ENCODE measurements around the gene SPN. TPM values are rescaled to one million over a fixed set of nuclear protein-coding genes. Genes with fewer than 3 reads are reported as not detected.

SPN gene
- total RNA-seq, 1 experiment from 2014 or later = not detected

GRCh38 chr16:29680180-29680598 lies 17.1 kb downstream of the SPN start:
- peaks cover 14% of the 10 kb centered on the region for H3K4me1 Mint-ChIP-seq (ENCODE audit: low read depth, unreplicated experiment)
- peak overlapping the region; percentile 55 for H3K4me3 ChIP-seq (ENCODE audit: low read depth, low read length)
- ChIA-PET CTCF (interaction anchor here (0.5 kb wide), 1 partner anchor 10 kb away, joined by 3 read pairs; no protein-coding TSS in a partner anchor), POLR2A (interaction anchor here (0.6 to 1.2 kb wide), 7 partner anchors 18 to 294 kb away, joined by 3 to 12 read pairs (median 5); partner anchors contain the start of genes KIF22 and TAOK2)
- BruUV-seq (replicated peaks) = no TSS peak
- peaks cover 48% of the 10 kb centered on the region for H3K36me3 Mint-ChIP-seq (ENCODE audit: insufficient read depth, unreplicated experiment)
- peaks cover 1% of the 10 kb centered on the region for H3K36me3 ChIP-seq (ENCODE audit: control insufficient read depth, insufficient read depth, low read length)
- H3K27ac Mint-ChIP-seq (ENCODE audit: unreplicated experiment) = peak overlapping the region; percentile 96
- no peaks in the 10 kb centered on the region for H3K27me3 Mint-ChIP-seq (ENCODE audit: insufficient read depth, unreplicated experiment)
- peaks cover 9% of the 10 kb centered on the region for H3K4me1 ChIP-seq
- peak; percentile 79 to 85 for DNase-seq
- intact Hi-C loops (cut with micrococcal nuclease; ENCODE audit: unreplicated experiment) = no loop called here
- no peaks in the 10 kb centered on the region for H3K27me3 ChIP-seq (replicated peaks; ENCODE audit: control insufficient read depth, insufficient read depth, low read length)
- TF ChIP-seq CTCF (IDR thresholded peaks at IDR 0.05; ENCODE audit: insufficient read depth in 1 of 2, low read depth in 1 of 2, low read length in 1 of 2, severe bottlenecking in 1 of 2, unreplicated experiment in 1 of 2) = no peak
- H3K9me3 ChIP-seq = no peaks in the 10 kb centered on the region
- H3K9me3 Mint-ChIP-seq (ENCODE audit: unreplicated experiment) = no peaks in the 10 kb centered on the region
- peak overlapping the region; percentile 96 for H3K4me3 Mint-ChIP-seq (ENCODE audit: unreplicated experiment)

- Histone ChIP-seq H3K9me3 (no peaks in the 10 kb centered on the region), H3K27me3 (replicated peaks; ENCODE audit: control insufficient read depth, insufficient read depth, low read length) (no peaks in the 10 kb centered on the region), H3K4me1 (peaks cover 25% of the 10 kb centered on the region), H3K4me3 (ENCODE audit: low read depth, low read length) (no peak overlapping the region), H3K36me3 (ENCODE audit: control insufficient read depth, insufficient read depth, low read length) (peaks cover 5% of the 10 kb centered on the region)
- DNase-seq = no peak
- H3K27ac Mint-ChIP-seq (ENCODE audit: unreplicated experiment) = no peak overlapping the region
- CTCF ChIA-PET = no interaction called here
- no peaks in the 10 kb centered on the region for H3K9me3 Mint-ChIP-seq (ENCODE audit: unreplicated experiment)
- BruUV-seq (replicated peaks) = no TSS peak
- peaks cover 80% of the 10 kb centered on the region for H3K36me3 Mint-ChIP-seq (ENCODE audit: insufficient read depth, unreplicated experiment)
- POLR2A ChIA-PET = no interaction called here
- intact Hi-C loops (cut with micrococcal nuclease; ENCODE audit: unreplicated experiment) = no loop called here
- no peak overlapping the region for H3K4me3 Mint-ChIP-seq (ENCODE audit: unreplicated experiment)
- H3K27me3 Mint-ChIP-seq (ENCODE audit: insufficient read depth, unreplicated experiment) = no peaks in the 10 kb centered on the region
- no peak for TF ChIP-seq CTCF (IDR thresholded peaks at IDR 0.05; ENCODE audit: insufficient read depth in 1 of 2, low read depth in 1 of 2, low read length in 1 of 2, severe bottlenecking in 1 of 2, unreplicated experiment in 1 of 2)
- H3K4me1 Mint-ChIP-seq (ENCODE audit: low read depth, unreplicated experiment) = peaks cover 30% of the 10 kb centered on the region
Measured at GRCh38 chr16:29683543-29684090, 20.6 kb downstream of the SPN start.

GRCh38 chr16:29684679-29685078 lies 21.6 kb downstream of the SPN start:
- Histone ChIP-seq H3K4me1 (peaks cover 35% of the 10 kb centered on the region), H3K4me3 (ENCODE audit: low read depth, low read length) (no peak overlapping the region), H3K9me3 (no peaks in the 10 kb centered on the region), H3K36me3 (ENCODE audit: control insufficient read depth, insufficient read depth, low read length) (peaks cover 5% of the 10 kb centered on the region), H3K27me3 (replicated peaks; ENCODE audit: control insufficient read depth, insufficient read depth, low read length) (no peaks in the 10 kb centered on the region)
- BruUV-seq (replicated peaks) = no TSS peak
- H3K27me3 Mint-ChIP-seq (ENCODE audit: insufficient read depth, unreplicated experiment) = no peaks in the 10 kb centered on the region
- H3K4me3 Mint-ChIP-seq (ENCODE audit: unreplicated experiment) = no peak overlapping the region
- no peak for DNase-seq
- intact Hi-C loops (cut with micrococcal nuclease; ENCODE audit: unreplicated experiment) = no loop called here
- H3K27ac Mint-ChIP-seq (ENCODE audit: unreplicated experiment) = no peak overlapping the region
- ChIA-PET CTCF (no interaction called here), POLR2A (no interaction called here)
- no peak for TF ChIP-seq CTCF (IDR thresholded peaks at IDR 0.05; ENCODE audit: insufficient read depth in 1 of 2, low read depth in 1 of 2, low read length in 1 of 2, severe bottlenecking in 1 of 2, unreplicated experiment in 1 of 2)
- H3K36me3 Mint-ChIP-seq (ENCODE audit: insufficient read depth, unreplicated experiment) = peaks cover 82% of the 10 kb centered on the region
- H3K4me1 Mint-ChIP-seq (ENCODE audit: low read depth, unreplicated experiment) = peaks cover 32% of the 10 kb centered on the region
- H3K9me3 Mint-ChIP-seq (ENCODE audit: unreplicated experiment) = no peaks in the 10 kb centered on the region
